ENCODE measurements around the gene C1R.

The C1R gene

GRCh38 chr12:7035463-7035862 lies 56.8 kb downstream of the C1R start:
- no peak for DNase-seq (ENCODE audit: low read depth)

- no peak for DNase-seq (ENCODE audit: low read depth)
Measured at GRCh38 chr12:7034464-7034863, 57.8 kb downstream of the C1R start.

DNA sequence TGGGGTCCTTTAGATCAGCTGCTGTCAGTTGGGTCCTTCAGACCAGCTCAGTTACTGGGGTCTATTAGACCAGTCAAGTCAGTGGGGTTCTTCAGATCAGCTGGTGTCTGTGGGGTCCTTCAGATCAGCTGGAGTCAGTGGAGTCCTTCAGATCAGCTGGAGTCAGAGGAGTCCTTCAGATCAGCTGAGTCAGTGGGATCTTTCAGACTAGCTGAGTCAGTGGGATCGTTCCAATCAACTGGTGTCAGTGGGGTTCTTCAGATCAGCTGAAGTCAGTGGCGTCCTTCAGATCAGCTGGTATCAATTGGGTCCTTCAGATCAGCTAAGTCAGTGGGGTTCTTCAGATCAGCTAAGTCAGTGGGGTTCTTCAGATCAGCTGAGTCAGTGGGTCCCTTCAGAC lies 59.3 kb downstream of the C1R start:
- DNase-seq (ENCODE audit: low read depth) = no peak

GRCh38 chr12:7031306-7031705 lies 60.9 kb downstream of the C1R start:
- DNase-seq (ENCODE audit: low read depth) = no peak
